ENCODE results near the gene PSMC2.
"Not testable (repeated sequence)": the region's sequence is repeated elsewhere in the genome, so short reads cannot be mapped to it uniquely, and the experiment has no call there.

PSMC2 gene

GRCh38 chr7:103379270-103379975 is 32.0 kb downstream of the PSMC2 start:
- no peak for DNase-seq (ENCODE audit: low read depth in 2 of 2)

GRCh38 chr7:103380395-103381191 is 33.1 kb downstream of the PSMC2 start:
- DNase-seq (ENCODE audit: low read depth in 2 of 2), result no peak

GRCh38 chr7:103381280-103382031 is 34.0 kb downstream of the PSMC2 start:
- no peak for DNase-seq (ENCODE audit: low read depth in 2 of 2)

GRCh38 chr7:103382032-103382402 is 34.6 kb downstream of the PSMC2 start:
- DNase-seq (ENCODE audit: low read depth in 2 of 2), result no peak

DNA sequence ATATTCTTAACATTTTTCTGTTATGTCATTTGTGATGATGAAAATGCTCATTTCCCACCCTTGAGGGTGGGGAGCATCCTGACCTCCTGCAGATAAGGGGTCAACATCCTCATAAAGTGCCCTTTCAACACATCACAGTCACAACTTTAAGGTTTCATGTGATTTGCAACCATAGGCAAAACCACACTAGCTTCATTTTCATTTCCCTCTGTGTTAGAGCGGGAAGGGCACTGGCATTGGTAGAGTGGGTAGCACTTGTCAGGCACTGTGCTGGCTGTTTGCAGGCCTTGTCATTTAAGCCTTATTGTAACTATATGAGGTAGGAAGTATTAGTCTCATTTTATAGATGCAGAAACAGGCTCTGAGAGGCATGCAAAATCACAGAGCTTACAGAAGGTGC is 39.8 kb downstream of the PSMC2 start:
- DNase-seq (ENCODE audit: low read depth in 2 of 2), result no peak

DNA sequence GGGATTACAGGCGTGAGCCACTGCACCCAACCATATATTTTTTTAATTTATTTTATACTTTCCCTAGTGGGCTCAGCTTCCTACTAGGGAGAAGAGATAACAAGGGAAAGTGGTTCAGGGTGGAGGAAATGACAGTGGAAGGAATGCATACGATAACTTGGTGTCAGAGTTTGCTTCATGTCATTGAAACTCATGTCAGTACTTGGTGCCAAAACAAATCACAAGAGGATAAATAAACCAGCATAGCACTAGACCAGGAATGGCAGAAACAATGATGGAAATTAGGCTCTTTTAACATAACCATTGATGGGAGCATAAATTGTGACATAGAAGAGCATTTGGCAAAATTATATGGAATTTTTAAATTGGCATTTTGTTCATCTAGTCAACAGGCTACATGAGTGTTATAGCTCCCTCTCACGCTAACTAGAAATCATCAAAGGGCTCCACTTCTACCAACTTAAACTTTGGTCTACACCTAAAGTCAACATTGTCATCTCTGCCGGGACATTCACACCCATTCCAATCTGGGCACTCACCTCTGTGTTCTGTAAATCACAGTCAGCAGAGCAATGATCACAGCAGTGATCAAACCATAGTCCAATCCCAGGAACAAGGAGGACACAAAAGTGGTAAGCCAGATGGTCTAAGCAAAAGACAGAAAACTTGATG is 41.2 kb downstream of the PSMC2 start:
- DNase-seq (ENCODE audit: low read depth in 2 of 2), result no peak

GRCh38 chr7:103389263-103389662 is 41.8 kb downstream of the PSMC2 start:
- no peak for DNase-seq (ENCODE audit: low read depth in 2 of 2)

DNA sequence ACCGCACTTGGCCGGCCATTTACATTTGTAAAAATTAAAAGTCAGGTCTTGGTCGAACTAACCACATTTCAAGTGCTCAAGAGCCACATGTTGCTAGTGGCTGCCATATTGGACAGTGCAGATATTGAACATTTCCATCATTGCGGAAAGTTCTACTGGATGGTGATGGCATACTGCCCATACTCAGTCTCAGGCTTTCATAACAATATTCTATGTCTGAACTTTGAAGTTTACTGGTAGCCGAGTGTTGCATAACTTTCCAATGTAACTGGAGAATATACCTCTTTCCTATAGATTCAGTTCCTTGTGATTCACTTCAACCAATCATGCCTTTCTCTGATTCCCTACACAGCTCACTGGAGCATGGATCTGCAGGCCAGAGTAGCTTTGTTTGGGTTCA is 43.7 kb downstream of the PSMC2 start:
- DNase-seq (ENCODE audit: low read depth in 2 of 2), result no peak

DNA sequence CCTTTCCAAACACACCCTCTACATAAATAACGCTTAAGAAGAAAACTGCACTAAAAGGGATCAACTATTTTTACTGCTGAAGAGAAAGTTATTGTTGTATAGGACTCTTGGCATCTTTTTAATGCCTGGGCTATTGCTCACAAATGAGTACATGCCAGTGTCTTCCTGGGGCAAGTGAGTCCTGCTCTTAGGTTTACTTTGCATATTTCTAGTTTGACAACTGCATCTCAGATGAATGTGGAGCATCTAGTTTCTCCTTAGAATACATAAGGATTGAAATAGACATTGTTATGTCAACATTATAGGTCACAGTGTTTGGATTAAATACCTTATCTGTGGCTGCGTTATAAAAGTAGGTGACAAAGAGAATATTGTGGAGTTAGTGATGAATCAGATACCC is 44.5 kb downstream of the PSMC2 start:
- DNase-seq (ENCODE audit: low read depth in 2 of 2), result no peak

DNA sequence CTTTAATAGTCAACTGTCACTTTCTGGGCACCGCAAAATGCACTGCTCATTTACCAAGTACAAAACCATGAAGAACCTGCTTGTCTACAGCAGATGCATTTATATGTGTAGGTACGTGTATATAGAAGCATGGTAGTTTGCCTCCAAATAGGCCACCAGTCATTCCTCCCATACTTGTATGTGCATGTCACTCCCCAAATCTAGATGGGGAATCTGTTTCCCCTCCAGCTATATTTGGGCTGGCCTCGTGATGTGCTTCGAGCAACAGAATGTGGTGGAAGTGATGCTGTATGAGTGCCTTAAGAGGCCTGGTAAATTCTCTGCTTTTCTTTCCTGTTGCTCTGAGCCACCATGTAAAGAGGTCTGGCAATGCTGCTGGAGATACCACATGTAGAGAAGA is 47.1 kb downstream of the PSMC2 start:
- no peak for DNase-seq (ENCODE audit: low read depth in 2 of 2)

DNA sequence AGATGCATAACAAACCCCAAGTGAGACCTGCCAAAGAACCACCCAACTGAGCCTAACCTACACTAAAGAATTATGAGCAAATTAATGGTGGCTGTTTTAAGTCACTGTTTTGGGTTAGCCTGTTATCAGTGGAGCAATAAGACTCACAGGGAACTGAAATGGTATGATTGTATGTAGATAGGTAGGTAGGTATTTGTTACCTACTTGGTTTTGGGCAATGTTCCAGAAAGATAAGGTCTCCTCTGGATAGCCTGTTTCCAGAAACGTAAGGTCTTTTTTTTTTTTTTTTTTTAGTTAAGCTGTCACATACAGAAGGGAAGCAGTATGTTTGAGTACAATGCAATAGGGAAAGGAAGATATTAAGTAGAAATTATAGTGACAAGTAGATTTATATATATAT is 47.6 kb downstream of the PSMC2 start:
- DNase-seq (ENCODE audit: low read depth in 2 of 2), result no peak

DNA sequence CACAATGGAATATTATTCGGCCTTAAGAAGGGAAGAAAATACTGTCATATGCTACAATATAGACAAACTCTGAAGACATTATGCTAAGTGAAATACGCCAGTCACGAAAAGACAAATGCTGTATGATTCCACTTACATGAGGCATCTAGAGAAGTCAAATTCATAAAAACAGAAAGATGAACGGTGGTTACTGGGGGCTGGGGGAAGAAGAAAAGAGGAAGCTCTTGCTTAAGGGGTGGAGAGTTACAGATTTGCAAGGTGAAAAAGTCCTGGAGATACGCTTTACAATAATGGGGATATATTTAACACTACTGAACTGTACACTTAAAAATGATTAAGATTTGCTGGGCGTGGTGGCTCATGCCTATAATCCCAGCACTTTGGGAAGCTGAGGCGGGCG is 49.0 kb downstream of the PSMC2 start:
- no peak for DNase-seq (ENCODE audit: low read depth in 2 of 2)

DNA sequence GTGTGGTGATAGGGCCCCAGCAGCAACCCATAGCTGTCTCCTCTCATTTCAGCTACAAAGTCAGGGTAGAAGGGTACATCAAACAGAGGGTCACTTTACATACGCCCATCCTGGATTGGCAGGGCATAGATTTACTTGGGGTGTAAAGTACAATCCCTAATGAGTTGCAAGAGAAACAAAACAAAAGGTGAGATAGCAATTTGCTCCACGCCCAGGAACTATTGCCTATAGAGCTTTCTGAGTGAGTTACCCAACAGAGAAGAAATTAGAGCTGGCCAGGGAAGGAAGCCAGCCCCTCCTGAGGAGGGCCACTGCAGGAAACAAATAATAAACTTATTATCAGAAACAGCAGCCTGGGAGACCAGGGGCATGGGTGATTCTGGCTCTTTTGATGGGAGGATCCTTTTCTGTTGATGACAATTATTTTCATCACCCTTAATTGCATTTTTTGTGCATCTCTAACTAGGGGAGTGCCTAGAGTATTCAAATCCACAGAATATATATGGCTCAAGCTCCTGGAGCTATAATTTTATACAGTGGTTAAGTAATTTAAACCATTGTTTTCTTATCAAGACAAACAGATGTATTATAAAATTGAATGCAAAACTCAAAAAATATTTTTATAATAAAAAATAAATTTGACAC is 51.2 kb downstream of the PSMC2 start:
- DNase-seq (ENCODE audit: low read depth in 2 of 2), result no peak

DNA sequence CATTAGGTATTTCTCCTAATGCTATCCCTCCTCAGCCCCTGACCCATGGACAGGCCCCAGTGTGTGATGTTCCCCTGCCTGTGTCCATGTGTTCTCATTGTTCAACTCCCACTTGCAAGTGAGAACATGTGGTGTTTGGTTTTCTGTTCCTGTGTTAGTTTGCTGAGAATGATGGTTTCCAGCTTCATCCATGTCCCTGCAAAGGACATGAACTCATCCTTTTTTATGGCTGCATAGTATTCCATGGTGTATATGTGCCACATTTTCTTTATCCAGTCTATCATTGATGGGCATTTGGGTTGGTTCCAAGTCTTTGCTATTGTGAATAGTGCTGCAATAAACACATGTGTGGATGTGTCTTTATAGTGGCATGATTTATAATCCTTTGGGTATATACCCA is 52.2 kb downstream of the PSMC2 start:
- DNase-seq (ENCODE audit: low read depth in 2 of 2), result not testable (repeated sequence)

- DNase-seq (ENCODE audit: low read depth in 2 of 2), result not testable (repeated sequence)
Observed at GRCh38 chr7:103405789-103406613, 58.6 kb downstream of the PSMC2 start.

- DNase-seq (ENCODE audit: low read depth in 2 of 2), result no peak
Observed at GRCh38 chr7:103412151-103412550, 64.7 kb downstream of the PSMC2 start.

DNA sequence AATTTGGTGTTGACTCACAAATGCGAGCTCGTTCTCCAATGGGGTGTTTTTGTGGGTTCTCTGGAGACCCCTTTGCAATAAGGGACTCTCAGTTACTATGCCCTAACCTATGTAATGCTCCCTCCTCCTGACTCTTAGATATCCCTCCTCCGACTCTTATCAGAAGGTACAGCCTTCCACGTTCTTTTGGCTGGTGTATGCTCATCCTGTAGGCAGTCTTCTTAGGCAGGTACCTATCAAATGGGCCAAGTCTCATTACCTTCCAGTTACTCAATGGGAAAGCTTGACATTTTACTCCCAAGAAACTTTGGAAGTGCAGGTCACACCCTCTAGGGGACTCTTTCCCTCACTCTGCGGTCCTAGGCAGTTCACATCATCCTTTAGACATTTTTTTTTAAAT is 66.0 kb downstream of the PSMC2 start:
- no peak for DNase-seq (ENCODE audit: low read depth in 2 of 2)

DNA sequence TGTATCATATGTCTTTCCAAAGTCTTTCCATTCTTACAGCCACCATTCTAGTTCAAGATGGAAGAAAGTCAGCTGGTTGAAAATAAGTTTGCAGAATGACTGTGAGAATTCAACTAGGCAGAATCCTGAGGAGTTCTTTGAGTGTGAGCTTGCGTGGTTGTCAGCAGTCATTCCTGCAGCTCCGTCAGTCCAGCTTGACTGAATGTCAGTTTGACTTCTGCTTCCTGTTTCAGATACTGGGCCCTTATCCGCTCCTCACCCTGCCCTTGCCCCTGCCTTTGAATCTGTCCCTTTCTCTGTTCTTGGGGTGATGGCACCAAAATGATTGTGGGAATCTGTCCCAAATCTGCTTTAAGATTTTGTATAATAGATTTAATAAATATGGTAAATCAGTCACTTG is 70.8 kb downstream of the PSMC2 start:
- no peak for DNase-seq (ENCODE audit: low read depth in 2 of 2)
